Hepatic stellate cell (primary cell): ENCODE results near the gene ABCB6.
"Not testable (repeated sequence)": the region's sequence is repeated elsewhere in the genome, so short reads cannot be mapped to it uniquely, and the experiment has no call there.

Source experiments
- DNase-seq: peaks from one replicate; pipeline ENCODE4 v3.0.0; 2011; ENCODE audit warnings: low spot score

Gene ABCB6

GRCh38 chr2:219218732-219219701 is at the start of gene ABCB6:
TSS of gene ABCB6 (minus strand) at chr2:219218958. CDS start at chr2:219218673, 285 bp downstream.
- DNase-seq, result peak; percentile 97

GRCh38 chr2:219268294-219268693 is 49.5 kb upstream of the ABCB6 start:
- DNase-seq, result no peak

- DNase-seq, result no peak
Measured at GRCh38 chr2:219266886-219267285, 48.1 kb upstream of the ABCB6 start.

GRCh38 chr2:219266232-219266631 is 47.5 kb upstream of the ABCB6 start:
- no peak for DNase-seq

GRCh38 chr2:219261024-219261855 is 42.5 kb upstream of the ABCB6 start:
- no peak for DNase-seq

GRCh38 chr2:219258942-219259341 is 40.2 kb upstream of the ABCB6 start:
- not testable (repeated sequence) for DNase-seq

- DNase-seq, result no peak
Measured at GRCh38 chr2:219254590-219255201, 35.9 kb upstream of the ABCB6 start.

- DNase-seq, result peak; percentile 91
Measured at GRCh38 chr2:219253753-219254589, 35.2 kb upstream of the ABCB6 start, which contains the start of gene TUBA4A. TSS of gene TUBA4A (minus strand) at chr2:219253918. CDS start at chr2:219253858, 60 bp downstream.

- peak; percentile 28 for DNase-seq
Measured at GRCh38 chr2:219252900-219253752, 34.4 kb upstream of the ABCB6 start, which contains the start of gene TUBA4B. TSS of gene TUBA4B (plus strand) at chr2:219253243. CDS start at chr2:219253408, 165 bp downstream.

GRCh38 chr2:219252570-219252899 is 33.8 kb upstream of the ABCB6 start:
- DNase-seq, result no peak

GRCh38 chr2:219252084-219252483 is 33.3 kb upstream of the ABCB6 start:
- no peak for DNase-seq

- DNase-seq, result peak; percentile 37
Measured at GRCh38 chr2:219251656-219252055, 32.9 kb upstream of the ABCB6 start.

GRCh38 chr2:219250049-219250781 is 31.5 kb upstream of the ABCB6 start:
- no peak for DNase-seq

GRCh38 chr2:219249203-219249980 is 30.6 kb upstream of the ABCB6 start:
- DNase-seq, result peak; percentile 58

- DNase-seq, result no peak
Measured at GRCh38 chr2:219248845-219249202, 30.1 kb upstream of the ABCB6 start.

GRCh38 chr2:219247678-219248642 is 29.2 kb upstream of the ABCB6 start:
- no peak for DNase-seq

GRCh38 chr2:219246559-219246958 is 27.8 kb upstream of the ABCB6 start:
- no peak for DNase-seq

- DNase-seq, result peak; percentile 23
Measured at GRCh38 chr2:219245899-219246230, 27.1 kb upstream of the ABCB6 start.
